Non-pigmented ciliary epithelial cell (primary cell): ENCODE results near the gene CENPF.

Source experiments
- DNase-seq: peaks from one replicate; pipeline ENCODE4 v3.0.0-alpha.2; 2010; ENCODE audit warnings: low read depth

Gene CENPF

GRCh38 chr1:214623430-214623829 lies 20.4 kb downstream of the CENPF start:
- no peak for DNase-seq

- DNase-seq = no peak
These were observed 29.1 kb downstream of the CENPF start for GRCh38 chr1:214632091-214632490.

GRCh38 chr1:214633686-214634085 lies 30.7 kb downstream of the CENPF start:
- no peak for DNase-seq

GRCh38 chr1:214634267-214634666 lies 31.3 kb downstream of the CENPF start:
- DNase-seq = no peak

GRCh38 chr1:214635086-214635485 lies 32.1 kb downstream of the CENPF start:
- no peak for DNase-seq

- DNase-seq = no peak
These were observed 32.5 kb downstream of the CENPF start for GRCh38 chr1:214635506-214635905.

GRCh38 chr1:214636436-214636835 lies 33.4 kb downstream of the CENPF start:
- DNase-seq = no peak

GRCh38 chr1:214637125-214637524 lies 34.1 kb downstream of the CENPF start:
- DNase-seq = no peak

- no peak for DNase-seq
These were observed 34.9 kb downstream of the CENPF start for GRCh38 chr1:214637722-214638458.

- DNase-seq = no peak
These were observed 35.4 kb downstream of the CENPF start for GRCh38 chr1:214638459-214638807.

GRCh38 chr1:214638997-214639396 lies 36.0 kb downstream of the CENPF start:
- no peak for DNase-seq

- DNase-seq = no peak
These were observed 37.6 kb downstream of the CENPF start for GRCh38 chr1:214640431-214641213.

GRCh38 chr1:214641214-214641895 lies 38.4 kb downstream of the CENPF start:
- DNase-seq = no peak

GRCh38 chr1:214643030-214643429 lies 40.0 kb downstream of the CENPF start:
- DNase-seq = no peak

- no peak for DNase-seq
These were observed 42.7 kb downstream of the CENPF start for GRCh38 chr1:214645712-214646111.

- no peak for DNase-seq
These were observed 45.8 kb downstream of the CENPF start for GRCh38 chr1:214648801-214649200.

GRCh38 chr1:214649607-214650006 lies 46.6 kb downstream of the CENPF start:
- DNase-seq = no peak

- no peak for DNase-seq
These were observed 47.7 kb downstream of the CENPF start for GRCh38 chr1:214650664-214651063.

GRCh38 chr1:214657299-214657698 lies 54.3 kb downstream of the CENPF start:
- DNase-seq = no peak

GRCh38 chr1:214658175-214658574 lies 55.2 kb downstream of the CENPF start:
- DNase-seq = no peak

GRCh38 chr1:214658785-214659184 lies 55.8 kb downstream of the CENPF start:
- no peak for DNase-seq

GRCh38 chr1:214660190-214660589 lies 57.2 kb downstream of the CENPF start:
- DNase-seq = no peak

- DNase-seq = peak; percentile 73
These were observed 57.9 kb downstream of the CENPF start for GRCh38 chr1:214660900-214661299.
